ENCODE measurements around the gene BPIFB1.

BPIFB1 gene

GRCh38 chr20:33320006-33320405, 37.0 kb downstream of the BPIFB1 start:
- DNase-seq (ENCODE audit: low read depth in 2 of 3, low spot score in 2 of 3) = no peak

DNA sequence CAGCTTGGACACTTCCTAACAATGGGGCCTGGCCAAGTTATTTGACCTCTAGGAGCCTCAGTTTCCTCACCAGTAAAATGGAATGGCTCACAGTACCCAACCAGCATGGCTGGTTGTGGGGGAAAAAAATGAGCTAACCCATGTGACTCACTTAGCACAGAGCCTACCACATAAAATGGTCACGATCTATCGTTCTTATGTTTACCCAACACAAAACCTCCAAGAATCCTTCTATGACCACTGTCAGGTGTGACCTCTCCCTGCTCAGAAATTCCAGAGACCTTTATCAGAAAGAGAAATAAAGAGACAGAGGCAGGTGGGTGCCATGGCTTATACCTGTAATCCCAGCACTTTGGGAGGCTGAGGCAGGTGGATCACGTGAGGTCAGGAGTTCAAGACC, 39.4 kb downstream of the BPIFB1 start:
- no peak for DNase-seq (ENCODE audit: low read depth in 2 of 3, low spot score in 2 of 3)

DNA sequence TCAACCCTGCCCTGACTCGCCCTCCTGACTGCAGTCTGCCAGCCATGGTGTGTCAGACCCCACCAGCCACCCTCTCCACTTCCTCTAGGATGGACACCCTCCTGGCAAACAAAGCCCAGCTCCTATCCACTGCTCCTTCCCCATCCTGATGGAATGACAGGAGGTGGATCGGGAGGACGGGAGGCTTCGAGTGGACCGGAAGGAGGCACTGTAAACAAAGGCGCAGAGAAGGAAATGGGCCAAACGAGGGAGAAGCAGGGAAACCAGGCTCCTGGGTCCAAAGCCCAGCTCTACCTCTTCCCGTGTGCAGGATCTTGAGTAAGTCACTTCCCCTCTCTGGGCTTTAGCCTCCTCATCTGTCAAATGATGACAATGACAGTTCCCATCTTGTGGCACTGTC, 40.2 kb downstream of the BPIFB1 start:
- no peak for DNase-seq (ENCODE audit: low read depth in 2 of 3, low spot score in 2 of 3)

DNA sequence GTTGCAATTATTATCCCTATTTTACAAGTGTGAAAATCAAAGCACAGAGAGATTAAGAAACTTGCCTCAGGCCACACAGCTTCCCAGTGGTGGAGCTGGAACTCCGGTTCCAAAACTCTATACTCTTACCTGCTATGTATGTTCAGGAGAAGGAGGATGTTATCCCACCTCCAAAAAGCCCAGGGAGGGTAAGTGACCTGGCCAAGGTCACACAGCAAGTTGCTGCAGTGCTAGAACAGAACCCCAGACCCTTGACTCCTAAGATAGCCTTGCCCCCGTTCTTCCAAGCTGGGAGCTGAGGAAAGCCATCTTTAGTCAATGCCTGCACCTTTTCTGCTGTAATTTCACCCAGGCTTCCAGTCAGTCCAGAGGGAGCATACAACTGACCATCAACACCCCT, 42.3 kb downstream of the BPIFB1 start:
- no peak for DNase-seq (ENCODE audit: low read depth in 2 of 3, low spot score in 2 of 3)

DNA sequence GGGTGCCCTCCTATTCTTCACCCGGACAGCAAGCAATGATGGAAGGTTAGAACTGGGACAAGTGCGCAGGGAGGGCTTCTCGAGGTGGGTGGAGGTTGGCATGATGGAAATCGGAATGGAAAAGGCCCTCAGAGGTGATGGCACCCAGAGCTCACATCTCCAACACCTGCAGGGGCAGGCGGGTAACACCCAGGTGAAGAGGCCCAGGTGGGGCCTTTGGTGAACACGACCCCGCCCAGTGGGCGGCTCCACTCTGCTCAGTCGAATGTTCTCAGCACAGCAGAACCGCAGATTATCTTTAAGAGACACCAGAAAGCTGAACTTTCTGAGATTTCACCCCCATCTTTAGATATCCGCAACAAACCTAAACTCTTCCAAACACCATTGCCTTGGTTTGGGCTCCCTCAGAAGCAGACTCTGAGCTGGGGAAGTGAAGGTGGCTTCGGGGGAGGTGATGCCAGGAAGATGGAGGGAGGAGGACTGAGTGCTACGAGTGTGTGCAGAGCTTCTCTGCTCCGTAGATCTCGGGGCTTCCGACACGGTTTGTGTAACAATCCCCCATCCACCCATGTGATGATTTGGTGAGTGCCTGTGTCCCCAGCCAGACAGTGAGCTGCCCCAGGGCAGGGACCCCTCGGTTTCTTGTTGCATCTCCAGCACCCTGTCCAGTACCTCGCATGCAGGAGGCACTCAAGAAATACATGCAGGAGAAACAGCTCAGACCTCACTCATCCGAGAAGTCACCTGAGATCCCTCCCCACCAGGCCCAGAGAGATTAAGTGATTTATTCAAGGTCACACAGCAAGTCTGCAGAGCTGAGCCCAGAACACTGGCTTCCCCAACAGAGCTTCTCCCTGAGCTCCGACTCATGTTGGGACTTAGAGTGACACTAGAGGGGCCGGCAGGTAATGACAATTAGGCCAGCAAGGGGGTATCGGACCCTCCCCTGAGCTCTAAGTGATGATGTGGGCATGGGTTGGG, 45.4 kb downstream of the BPIFB1 start:
- no peak for DNase-seq (ENCODE audit: low read depth in 2 of 3, low spot score in 2 of 3)

- DNase-seq (ENCODE audit: low read depth in 2 of 3, low spot score in 2 of 3) = no peak
These were observed 50.0 kb downstream of the BPIFB1 start for GRCh38 chr20:33332905-33333456.

DNA sequence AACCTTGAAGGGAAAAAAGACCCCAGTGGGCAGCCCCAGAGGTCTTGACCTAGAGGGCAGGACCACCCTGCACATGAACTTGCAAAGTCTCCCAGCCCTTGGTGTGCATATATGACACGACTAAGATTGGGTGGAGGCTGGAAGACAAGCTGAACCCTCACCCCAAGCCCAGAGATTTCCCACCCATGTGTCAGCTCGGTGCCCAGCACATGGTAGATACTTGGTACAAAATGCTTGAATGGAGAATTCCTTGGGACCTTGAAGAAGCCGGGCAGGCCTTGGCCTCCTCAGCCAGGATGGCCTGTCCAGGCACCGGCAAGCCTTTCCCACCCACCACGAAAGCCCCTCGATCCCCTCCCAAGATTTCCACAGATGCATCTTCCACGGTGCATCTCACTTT, 50.6 kb downstream of the BPIFB1 start:
- no peak for DNase-seq (ENCODE audit: low read depth in 2 of 3, low spot score in 2 of 3)

- no peak for DNase-seq (ENCODE audit: low read depth in 2 of 3, low spot score in 2 of 3)
These were observed 51.1 kb downstream of the BPIFB1 start for GRCh38 chr20:33334111-33334510.

DNA sequence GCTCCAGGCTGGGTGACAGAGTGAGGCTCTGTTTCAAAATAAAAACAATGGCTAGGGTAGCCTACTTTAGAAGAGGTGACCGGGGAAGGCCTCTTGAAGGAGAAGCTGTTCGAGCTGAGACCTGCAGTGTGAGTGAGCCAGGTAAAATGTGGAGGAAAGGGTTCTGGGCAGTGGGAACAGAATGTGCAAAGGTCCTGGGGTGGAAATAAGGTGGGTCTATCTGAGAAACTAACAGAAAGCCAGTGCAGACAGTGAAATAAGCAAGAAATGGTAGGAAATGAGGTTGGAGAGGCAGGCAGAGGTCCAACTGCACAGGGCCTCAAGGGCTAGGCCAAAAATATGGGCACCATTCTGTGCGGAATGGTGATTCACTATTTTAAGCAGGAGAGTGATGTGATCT, 53.4 kb downstream of the BPIFB1 start:
- DNase-seq (ENCODE audit: low read depth in 2 of 3, low spot score in 2 of 3) = no peak

DNA sequence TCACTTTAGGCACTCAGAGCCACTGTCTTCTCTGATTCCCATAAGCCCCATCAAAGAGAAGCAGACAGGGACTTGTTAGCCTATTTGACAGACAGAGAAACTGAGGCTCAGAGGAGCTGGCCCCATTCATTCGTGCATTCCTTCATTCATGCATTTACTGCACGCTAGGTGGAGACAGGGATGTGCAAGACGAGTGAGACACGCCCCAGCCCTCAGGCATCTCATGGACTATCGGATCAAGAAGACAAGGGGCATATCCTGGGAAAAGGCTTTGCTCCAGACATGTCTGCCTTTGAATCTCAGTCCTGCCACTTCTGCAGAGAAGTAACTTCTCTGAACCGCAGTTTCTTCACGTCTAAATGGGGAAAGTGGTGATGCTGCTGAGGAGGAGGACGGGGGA, 54.1 kb downstream of the BPIFB1 start:
- DNase-seq (ENCODE audit: low read depth in 2 of 3, low spot score in 2 of 3) = no peak

DNA sequence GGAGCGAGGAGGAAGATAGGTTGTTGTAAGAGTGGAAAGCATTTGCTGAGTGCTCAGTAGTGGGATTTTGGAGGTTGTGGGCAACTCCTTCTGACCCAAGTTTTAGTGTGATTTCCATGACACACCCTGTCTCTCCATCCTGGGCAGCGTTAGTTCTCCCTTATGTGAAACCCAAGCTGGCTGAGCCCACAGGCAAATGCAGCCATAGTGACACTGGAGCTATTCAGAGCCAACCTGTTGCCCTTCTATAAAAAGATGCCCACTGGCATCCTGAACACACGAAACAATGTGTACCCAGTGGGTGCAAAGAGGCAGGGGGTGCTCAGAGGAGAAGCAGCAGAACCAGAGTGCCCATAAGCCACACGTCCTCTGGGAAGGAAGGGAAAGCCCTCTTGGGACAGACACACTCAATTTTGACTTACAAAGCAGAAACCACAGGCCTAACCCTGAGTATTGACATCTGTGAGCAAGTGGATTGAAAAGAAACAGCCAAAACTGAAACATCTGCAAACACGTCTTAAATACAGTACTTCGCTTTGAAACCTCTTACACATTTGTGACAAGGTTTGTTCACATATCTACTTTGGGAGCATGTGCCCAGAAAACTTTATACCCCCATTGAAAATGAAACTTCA, 54.6 kb downstream of the BPIFB1 start:
- no peak for DNase-seq (ENCODE audit: low read depth in 2 of 3, low spot score in 2 of 3)

GRCh38 chr20:33338467-33339258, 55.6 kb downstream of the BPIFB1 start:
- no peak for DNase-seq (ENCODE audit: low read depth in 2 of 3, low spot score in 2 of 3)

GRCh38 chr20:33339515-33340058, 56.6 kb downstream of the BPIFB1 start:
- no peak for DNase-seq (ENCODE audit: low read depth in 2 of 3, low spot score in 2 of 3)

DNA sequence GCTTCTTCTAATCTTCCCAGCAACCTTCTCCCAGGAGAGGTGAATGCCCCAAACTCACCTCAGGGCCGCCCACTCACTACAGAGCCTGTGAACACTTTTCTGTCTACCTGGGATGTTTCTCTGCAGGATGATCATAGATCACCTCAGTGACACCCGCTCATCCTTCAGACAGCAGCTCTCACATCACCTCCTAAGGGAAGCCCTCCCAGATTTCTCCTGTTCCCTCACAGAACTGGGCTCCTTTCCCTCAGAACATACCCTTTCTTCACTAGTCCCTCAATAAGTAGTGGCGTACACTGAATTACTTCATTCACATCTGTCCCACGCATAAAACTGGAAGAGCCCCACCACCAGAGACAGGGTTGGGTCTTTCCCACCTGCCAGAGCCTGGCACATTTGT, 60.5 kb downstream of the BPIFB1 start:
- no peak for DNase-seq (ENCODE audit: low read depth in 2 of 3, low spot score in 2 of 3)

DNA sequence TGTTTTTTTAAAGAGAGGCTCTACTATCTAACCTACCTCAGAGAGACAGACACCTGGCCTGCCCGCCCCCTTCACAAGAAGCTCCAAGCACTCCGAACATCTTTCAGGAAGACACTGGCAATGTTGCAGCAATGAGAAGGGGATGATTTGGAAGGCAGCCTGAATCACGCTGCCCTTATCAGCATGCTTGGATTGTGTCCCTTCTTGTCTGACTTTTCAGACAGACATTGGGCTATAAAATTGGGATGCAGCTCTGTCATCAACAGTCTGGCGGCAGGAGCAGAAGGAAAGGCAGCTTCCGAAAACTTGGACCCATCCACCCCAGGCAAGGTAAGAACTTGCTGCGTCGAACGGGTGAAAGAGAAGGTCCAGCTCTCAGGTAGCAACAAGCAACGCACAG, 62.3 kb downstream of the BPIFB1 start:
- no peak for DNase-seq (ENCODE audit: low read depth in 2 of 3, low spot score in 2 of 3)

DNA sequence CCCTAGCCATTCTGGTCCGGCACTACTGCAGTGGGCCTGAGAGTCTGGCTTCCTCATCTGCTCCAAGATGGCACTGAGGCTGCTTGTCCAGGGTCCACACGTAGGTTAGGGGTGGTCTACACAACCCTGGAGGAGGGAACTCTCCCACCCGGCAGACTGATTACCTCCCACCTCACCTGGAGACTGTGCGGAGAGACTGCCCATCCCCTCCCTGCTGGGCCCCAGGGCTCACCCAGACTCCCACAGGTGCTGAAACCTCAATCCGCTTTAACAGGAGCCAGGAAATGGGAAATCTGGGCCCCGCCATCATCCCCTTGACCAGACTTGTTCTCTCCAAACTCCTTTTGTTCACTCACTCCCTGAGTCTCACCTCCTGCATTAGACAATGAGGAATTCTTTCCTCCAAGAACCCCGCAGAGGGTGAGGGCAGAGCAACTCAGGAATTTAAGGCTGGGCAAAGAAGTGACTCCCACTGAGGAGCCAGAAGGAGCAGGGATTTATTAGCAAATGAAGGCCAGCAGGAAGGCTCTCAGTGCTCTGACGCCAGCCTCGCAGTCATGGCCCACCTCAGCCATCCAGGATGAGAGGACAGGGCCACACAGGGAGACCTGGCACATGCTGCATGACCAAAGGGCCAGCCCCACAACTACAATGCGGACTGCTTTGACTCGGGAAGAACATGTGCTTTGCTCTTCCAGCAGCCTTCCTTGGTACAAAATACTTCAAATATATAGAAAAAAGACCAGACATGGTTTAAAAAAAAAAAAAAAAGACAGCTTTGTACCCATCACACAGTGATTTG, 65.3 kb downstream of the BPIFB1 start:
- DNase-seq (ENCODE audit: low read depth in 2 of 3, low spot score in 2 of 3) = no peak

DNA sequence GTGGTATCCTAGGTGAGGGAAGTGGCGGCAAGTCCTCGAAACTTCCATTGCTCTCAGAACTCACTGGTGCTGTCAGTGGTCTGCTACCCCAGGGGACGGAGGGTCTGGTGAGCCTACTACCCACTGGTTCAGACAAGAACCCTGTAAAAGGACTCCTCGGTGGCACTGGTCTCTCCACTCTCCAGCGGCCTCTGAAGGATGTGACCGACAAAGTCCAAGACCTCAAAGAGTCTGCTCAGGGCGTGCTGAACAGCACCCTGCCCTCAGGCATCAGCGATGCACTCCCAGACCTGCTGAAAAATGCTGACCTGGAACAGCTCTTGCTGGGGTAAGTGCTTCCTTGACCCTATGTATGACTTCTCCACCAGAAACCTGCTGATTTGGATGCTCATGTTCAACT, 66.5 kb downstream of the BPIFB1 start:
- no peak for DNase-seq (ENCODE audit: low read depth in 2 of 3, low spot score in 2 of 3)

DNA sequence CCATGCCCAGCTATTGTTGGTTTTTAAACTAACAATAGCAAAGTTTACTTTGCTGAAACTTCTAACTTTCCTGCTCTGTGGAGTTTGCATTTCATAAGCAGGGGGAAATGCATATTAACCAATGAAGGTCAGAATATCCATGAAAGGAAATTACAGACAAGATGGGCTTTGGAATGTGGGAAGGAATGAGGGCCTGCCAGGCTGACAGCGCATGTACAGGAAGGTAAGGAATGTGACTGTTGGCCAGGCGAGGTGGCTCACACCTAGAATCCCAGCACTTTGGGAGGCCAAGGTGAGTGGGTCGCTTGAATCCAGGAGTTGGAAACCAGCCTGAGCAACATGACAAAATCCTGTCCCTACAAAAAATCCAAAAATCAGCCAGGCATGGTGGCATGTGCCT, 68.7 kb downstream of the BPIFB1 start:
- no peak for DNase-seq (ENCODE audit: low read depth in 2 of 3, low spot score in 2 of 3)

GRCh38 chr20:33352258-33353012, 69.4 kb downstream of the BPIFB1 start:
- no peak for DNase-seq (ENCODE audit: low read depth in 2 of 3, low spot score in 2 of 3)

DNA sequence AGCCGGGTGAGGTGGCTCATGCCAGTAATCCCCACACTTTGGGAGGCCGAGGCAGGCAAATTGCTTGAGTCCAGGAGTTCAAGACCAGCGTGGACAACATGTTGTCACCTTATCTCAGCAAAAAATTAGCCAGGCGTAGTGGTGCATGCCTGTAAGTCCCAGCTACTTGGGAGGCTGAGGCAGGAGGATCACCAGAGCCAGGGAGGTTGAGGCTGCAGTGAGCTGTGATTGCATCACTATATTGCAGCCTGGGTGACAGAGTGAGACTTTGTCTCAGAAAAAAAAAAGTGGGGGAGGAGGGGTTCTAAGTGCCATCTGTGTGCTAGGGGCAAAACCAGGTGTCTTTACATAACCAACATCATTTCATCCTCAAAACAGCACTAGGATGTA, 70.0 kb downstream of the BPIFB1 start:
- DNase-seq (ENCODE audit: low read depth in 2 of 3, low spot score in 2 of 3) = no peak

Data from activated CD8-positive, alpha-beta memory T cell treated with anti-CD3 and anti-CD28 coated beads for 48 hours (primary cell).